SHP77 treated with DMSO at 0.1 percent for 48 hours (cell line): ENCODE data around the gene IL1RAPL1.

Experiments used
- DNase-seq: peaks from one replicate; lab custom pipeline; 2025; lab: John Stamatoyannopoulos, UW

IL1RAPL1 gene

GRCh38 chrX:29890646-29891200 lies 1303.5 kb downstream of the IL1RAPL1 start:
- no peak for DNase-seq

GRCh38 chrX:29902004-29902403 lies 1314.8 kb downstream of the IL1RAPL1 start:
- no peak for DNase-seq

- no peak for DNase-seq
These were observed 1316.1 kb downstream of the IL1RAPL1 start for GRCh38 chrX:29903360-29903759.

GRCh38 chrX:29911673-29912072 lies 1324.4 kb downstream of the IL1RAPL1 start:
- no peak for DNase-seq

DNA sequence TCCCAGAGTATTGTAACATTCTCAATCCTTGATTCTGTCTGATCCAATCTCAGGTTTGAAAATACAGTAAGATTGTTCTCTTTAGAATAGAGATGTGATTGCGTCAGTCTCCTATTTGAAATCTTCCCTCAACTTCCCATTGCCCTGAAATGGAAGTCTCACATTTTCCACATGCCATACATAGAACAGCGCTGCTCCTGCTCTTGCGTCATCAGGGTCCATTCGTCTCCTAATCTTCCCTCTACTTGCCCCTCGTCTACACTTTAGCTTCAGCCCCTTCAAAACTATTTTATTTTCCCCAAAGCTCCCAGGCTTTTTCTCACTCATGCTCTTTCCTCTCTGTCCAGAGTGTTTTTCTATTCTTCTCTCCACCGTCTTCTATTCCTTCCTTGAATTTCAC lies 1326.4 kb downstream of the IL1RAPL1 start:
- DNase-seq = no peak

DNA sequence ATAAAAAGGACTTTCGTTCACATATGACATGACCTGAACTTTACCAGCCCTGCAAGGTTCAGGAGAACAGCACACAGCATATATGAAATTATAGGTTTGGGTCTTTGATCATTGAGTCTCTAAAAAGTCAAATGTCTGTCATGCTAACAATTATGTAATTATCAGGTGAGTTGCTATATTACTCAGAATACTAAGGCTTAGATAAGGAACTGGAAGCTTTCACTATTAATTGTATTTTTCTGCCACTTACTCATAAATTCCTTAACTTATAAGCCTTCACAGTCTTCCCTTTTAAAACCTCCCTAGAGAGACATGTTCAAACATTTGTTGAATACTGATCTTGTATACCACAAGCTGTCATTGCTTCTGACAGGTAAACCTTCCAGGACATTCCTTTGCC lies 1335.4 kb downstream of the IL1RAPL1 start:
- no peak for DNase-seq

GRCh38 chrX:29926056-29926455 lies 1338.8 kb downstream of the IL1RAPL1 start:
- DNase-seq = no peak

GRCh38 chrX:29926659-29927058 lies 1339.4 kb downstream of the IL1RAPL1 start:
- DNase-seq = no peak

DNA sequence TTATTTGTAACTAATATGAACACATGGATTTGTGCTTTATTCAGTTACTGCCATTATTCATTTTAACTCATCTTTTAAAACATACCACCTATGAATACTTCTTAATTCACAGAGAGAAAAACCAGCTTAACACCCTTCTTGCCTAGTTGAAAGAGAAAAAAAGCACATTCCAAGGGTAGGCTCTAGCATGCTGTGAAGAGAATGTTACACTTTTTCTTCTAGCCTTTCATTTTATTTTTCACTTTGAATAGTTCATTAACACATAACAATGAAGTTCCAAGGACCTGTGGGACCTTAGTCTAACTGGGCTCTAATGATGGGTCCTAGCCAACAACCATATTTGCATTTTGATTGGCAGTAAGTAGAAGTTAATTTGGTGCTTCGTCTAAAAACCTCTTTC lies 1348.2 kb downstream of the IL1RAPL1 start:
- DNase-seq = no peak

- no peak for DNase-seq
These were observed 1353.5 kb downstream of the IL1RAPL1 start for GRCh38 chrX:29940750-29941149.

DNA sequence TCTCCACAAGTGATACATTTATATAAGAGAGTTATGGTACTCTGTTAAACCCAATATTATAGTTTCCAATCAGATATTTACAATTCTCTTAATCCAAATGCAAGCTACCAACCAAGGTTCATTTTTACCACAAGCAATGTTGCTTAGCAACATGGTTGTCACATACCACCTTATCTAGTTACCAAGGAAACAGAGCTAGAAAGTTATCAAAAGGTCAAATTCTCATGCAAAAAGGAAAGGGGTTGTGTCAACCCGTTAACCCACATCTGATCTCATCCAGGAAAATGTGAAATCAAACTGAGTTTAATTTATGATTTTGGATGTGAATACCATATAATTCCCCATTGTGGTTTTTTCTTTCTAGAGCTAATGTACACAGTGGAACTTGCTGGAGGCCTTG lies 1354.0 kb downstream of the IL1RAPL1 start:
- DNase-seq = no peak

- DNase-seq = no peak
These were observed 1360.0 kb downstream of the IL1RAPL1 start for GRCh38 chrX:29947225-29947624.

DNA sequence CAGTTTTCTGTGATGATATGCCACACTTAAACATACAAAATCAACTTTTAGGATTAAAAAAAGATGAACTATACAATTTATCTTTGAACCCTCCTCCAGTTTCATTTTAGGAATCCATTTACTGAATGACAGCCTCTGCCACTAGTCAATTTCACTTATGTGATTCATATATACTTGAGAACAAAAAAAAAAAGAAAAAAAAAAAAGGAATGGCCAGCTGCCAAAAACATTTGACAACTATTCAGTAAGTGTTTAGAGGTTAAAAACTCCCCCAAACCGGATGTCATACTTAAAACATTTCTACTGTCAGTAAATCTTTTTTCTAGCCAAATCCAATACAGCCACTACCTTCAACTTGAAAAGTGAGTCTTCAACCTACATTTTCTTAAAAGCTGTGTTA lies 1361.4 kb downstream of the IL1RAPL1 start:
- no peak for DNase-seq

GRCh38 chrX:29952016-29952415 lies 1364.8 kb downstream of the IL1RAPL1 start:
- DNase-seq = no peak

DNA sequence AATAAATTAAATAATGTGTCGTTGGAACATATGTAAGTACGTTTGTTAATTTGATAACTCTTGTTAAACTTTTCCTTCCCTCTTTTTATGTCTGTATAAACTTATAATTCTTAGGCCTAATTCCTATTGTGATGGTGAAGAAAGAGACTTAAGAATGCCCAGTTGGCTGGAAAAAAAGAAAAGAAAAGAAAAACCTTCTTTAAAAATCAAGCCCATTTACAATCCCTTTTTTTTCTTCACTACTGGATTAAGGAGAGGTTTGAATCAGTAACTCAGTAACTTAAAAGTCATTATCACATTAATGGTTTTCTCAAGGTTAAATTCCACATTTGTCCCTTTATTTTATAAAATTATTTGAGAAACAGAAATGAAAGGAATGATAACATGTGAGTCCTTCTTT lies 1374.8 kb downstream of the IL1RAPL1 start:
- DNase-seq = no peak

DNA sequence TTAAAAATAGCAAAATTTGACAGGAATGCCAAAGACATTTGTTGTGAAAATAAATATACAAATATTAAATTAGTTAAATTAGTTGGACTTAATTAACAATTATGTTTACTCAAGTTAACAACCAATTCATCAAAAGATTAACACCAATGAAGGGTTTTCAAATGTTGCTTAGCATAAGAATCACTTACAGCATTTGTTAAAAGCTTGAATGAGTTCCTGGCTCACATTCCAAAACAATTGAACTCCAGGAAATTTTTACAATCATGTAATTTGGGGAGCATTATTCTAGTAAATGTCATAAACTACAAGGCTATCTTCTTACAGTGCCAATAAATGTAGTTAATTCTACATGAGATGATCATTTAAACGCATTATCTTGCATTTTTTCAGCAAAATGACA lies 1378.4 kb downstream of the IL1RAPL1 start:
- DNase-seq = no peak

DNA sequence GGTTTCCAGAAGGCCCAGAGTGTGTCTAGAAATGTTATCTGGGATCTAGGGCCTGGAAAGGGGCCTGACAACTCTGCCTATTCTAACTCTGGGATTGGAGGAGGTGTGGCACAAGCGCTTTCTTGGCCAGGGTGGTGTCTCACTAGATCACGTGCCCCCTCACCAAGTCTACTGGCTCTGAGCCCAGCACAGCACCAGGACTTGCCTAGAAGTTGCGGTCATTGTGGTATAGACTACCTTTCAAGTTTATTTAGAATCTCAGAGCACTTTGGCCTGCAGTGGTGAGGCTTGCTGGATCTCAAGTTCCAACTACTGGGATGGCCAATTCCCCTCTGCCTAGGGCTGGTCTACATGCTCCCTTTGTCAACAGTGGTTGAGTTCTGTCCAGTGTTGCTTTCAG lies 1404.8 kb downstream of the IL1RAPL1 start:
- DNase-seq = no peak

- no peak for DNase-seq
These were observed 1418.6 kb downstream of the IL1RAPL1 start for GRCh38 chrX:30005813-30006212.
